Activated naive CD8-positive, alpha-beta T cell treated with anti-CD3 and anti-CD28 coated beads for 36 hours (primary cell): ENCODE measurements around the gene ACER3. TPM values are rescaled to one million over a fixed set of nuclear protein-coding genes. Genes with fewer than 3 reads are reported as not detected.
"Not testable (repeated sequence)": the region's sequence is repeated elsewhere in the genome, so short reads cannot be mapped to it uniquely, and the experiment has no call there.

ENCODE experiments used
- DNase-seq: peaks from one replicate; pipeline ENCODE4 v3.0.0; 2021
- H3K27ac Mint-ChIP-seq: one replicate; pipeline ENCODE4 v1.8.0; 2022; ENCODE audit warnings: mild to moderate bottlenecking, moderate library complexity, mixed read lengths
- H3K27me3 Mint-ChIP-seq: one replicate; pipeline ENCODE4 v1.8.0; 2022; ENCODE audit warnings: mild to moderate bottlenecking, mixed read lengths
- H3K36me3 Mint-ChIP-seq: one replicate; pipeline ENCODE4 v1.8.0; 2021; ENCODE audit warnings: mild to moderate bottlenecking, mixed read lengths
- H3K4me1 Mint-ChIP-seq: one replicate; pipeline ENCODE4 v1.8.0; 2021; ENCODE audit warnings: mixed read lengths
- H3K4me3 Mint-ChIP-seq: one replicate; pipeline ENCODE4 v1.8.0; 2022; ENCODE audit warnings: mild to moderate bottlenecking, moderate library complexity, mixed read lengths
- H3K9me3 Mint-ChIP-seq: one replicate; pipeline ENCODE4 v1.8.0; 2022; ENCODE audit warnings: mixed read lengths
- total RNA-seq, 2 experiments: library from RNA; stranded (reverse); gene quantifications; one replicate each; pipeline ENCODE4 v1.2.3, GENCODE V29; 2021

The ACER3 gene
- total RNA-seq = 10 to 100 TPM; 10.7 to 11.6 TPM

GRCh38 chr11:76860539-76861475 lies at the start of gene ACER3:
ACER3 (plus strand) TSS chr11:76860918; CDS start chr11:76860977, 59 bp downstream.
- Mint-ChIP-seq H3K27me3 (no peaks in the 10 kb centered on the region), H3K4me1 (peaks cover 20% of the 10 kb centered on the region), H3K27ac (peak within 1 kb of the TSS; percentile 77), H3K4me3 (peak within 1 kb of the TSS; percentile 91), H3K9me3 (no peaks in the 10 kb centered on the region), H3K36me3 (peaks cover 4% of the 10 kb centered on the region)
- peak; percentile 96 for DNase-seq

- no peak overlapping the region for H3K4me3 Mint-ChIP-seq
- peaks cover 2% of the 10 kb centered on the region for H3K36me3 Mint-ChIP-seq
- H3K9me3 Mint-ChIP-seq = peaks cover 10% of the 10 kb centered on the region
- peaks cover 9% of the 10 kb centered on the region for H3K4me1 Mint-ChIP-seq
- H3K27ac Mint-ChIP-seq = no peak overlapping the region
- peaks cover 10% of the 10 kb centered on the region for H3K27me3 Mint-ChIP-seq
- no peak for DNase-seq
Measured at GRCh38 chr11:76811259-76811658, 49.5 kb upstream of the ACER3 start.

DNA sequence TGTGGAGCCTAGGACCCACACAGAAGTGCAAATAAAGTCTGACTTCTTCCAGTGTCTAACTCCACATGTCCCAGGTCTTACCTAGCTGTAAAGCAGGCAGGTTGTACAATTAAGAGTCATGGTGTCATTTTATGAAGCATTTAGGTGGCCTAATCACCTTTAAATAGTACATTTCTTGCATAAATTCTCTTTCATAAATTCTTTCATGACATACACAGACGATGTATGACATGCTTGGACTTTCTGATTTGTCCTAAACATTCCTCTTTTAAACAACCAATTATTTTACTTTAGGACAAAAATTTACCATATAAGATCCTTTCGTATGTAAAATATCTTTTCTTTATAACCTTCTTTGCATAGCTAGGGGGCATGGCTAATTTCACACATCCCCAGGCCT lies 46.3 kb upstream of the ACER3 start:
- Mint-ChIP-seq H3K27me3 (peaks cover under 1% of the 10 kb centered on the region), H3K4me1 (peaks cover 4% of the 10 kb centered on the region), H3K36me3 (peaks cover 2% of the 10 kb centered on the region), H3K4me3 (no peak overlapping the region), H3K9me3 (peaks cover 18% of the 10 kb centered on the region), H3K27ac (no peak overlapping the region)
- no peak for DNase-seq

GRCh38 chr11:76815678-76816077 lies 45.0 kb upstream of the ACER3 start:
- H3K4me1 Mint-ChIP-seq, H3K4me3 Mint-ChIP-seq, H3K36me3 Mint-ChIP-seq, DNase-seq, H3K27ac Mint-ChIP-seq, H3K27me3 Mint-ChIP-seq: not testable (repeated sequence)
- peaks cover 18% of the 10 kb centered on the region for H3K9me3 Mint-ChIP-seq

- no peak for DNase-seq
- Mint-ChIP-seq H3K4me3 (no peak overlapping the region), H3K9me3 (peaks cover 16% of the 10 kb centered on the region), H3K27me3 (peaks cover 11% of the 10 kb centered on the region), H3K27ac (no peak overlapping the region), H3K36me3 (peaks cover 2% of the 10 kb centered on the region), H3K4me1 (peaks cover 7% of the 10 kb centered on the region)
Measured at GRCh38 chr11:76820184-76820566, 40.5 kb upstream of the ACER3 start.

- peaks cover 12% of the 10 kb centered on the region for H3K4me1 Mint-ChIP-seq
- not testable (repeated sequence) for DNase-seq, H3K36me3 Mint-ChIP-seq, H3K4me3 Mint-ChIP-seq, H3K27ac Mint-ChIP-seq, H3K9me3 Mint-ChIP-seq
- peaks cover 11% of the 10 kb centered on the region for H3K27me3 Mint-ChIP-seq
Measured at GRCh38 chr11:76821396-76821795, 39.3 kb upstream of the ACER3 start.

DNA sequence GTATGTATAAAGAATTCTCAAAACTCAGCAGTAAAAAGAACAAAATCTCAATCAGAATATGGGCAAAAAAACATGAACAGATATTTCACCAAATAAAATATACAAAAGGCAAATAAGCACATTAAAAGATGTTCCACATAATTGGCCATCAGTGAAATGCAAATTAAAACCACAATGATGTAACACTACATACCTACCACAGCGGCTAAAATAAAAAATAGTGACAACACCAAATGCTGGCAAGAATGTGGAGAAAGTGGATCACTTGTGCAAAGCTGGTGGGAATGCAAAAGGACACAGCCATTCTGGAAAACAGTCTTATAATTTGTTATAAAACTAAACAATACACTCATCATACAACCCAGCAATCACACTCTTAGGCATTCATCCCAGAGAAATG lies 38.3 kb upstream of the ACER3 start:
- peaks cover 11% of the 10 kb centered on the region for H3K27me3 Mint-ChIP-seq

DNA sequence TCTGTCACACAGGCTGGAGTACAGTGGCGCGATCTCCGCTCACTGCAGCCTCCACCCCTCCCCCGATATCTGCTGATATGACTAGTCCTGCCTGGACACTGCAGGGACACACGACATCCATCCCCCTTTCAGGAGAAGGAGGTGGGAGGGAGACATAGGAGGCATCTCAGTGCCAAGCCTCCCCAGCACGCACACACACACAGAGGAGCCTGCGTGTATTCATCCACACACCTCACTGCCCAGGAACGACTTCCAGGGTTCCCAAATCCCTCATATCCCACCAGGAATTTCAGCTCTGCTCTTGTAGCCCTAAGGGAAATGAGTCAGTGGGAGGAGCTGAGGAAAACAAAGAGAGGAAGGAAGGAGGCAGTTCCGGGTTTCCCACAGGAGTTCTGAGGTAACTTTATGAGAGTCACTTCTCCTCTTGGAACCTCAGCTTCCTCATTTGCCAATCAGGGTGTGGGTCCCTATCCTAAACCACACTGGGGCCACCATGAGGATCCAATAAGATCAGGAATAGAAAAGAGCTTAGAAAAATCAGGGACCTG lies 37.2 kb upstream of the ACER3 start:
- Mint-ChIP-seq H3K4me1 (peaks cover 12% of the 10 kb centered on the region), H3K27me3 (peaks cover 11% of the 10 kb centered on the region), H3K4me3 (no peak overlapping the region), H3K36me3 (no peaks in the 10 kb centered on the region), H3K9me3 (peaks cover 2% of the 10 kb centered on the region), H3K27ac (no peak overlapping the region)
- no peak for DNase-seq

More for the DNA sequence above, 38.3 kb upstream of the ACER3 start:
- Mint-ChIP-seq H3K27ac (no peak overlapping the region), H3K4me3 (no peak overlapping the region), H3K9me3 (peaks cover 3% of the 10 kb centered on the region), H3K4me1 (peaks cover 12% of the 10 kb centered on the region), H3K36me3 (no peaks in the 10 kb centered on the region)
- DNase-seq = no peak

DNA sequence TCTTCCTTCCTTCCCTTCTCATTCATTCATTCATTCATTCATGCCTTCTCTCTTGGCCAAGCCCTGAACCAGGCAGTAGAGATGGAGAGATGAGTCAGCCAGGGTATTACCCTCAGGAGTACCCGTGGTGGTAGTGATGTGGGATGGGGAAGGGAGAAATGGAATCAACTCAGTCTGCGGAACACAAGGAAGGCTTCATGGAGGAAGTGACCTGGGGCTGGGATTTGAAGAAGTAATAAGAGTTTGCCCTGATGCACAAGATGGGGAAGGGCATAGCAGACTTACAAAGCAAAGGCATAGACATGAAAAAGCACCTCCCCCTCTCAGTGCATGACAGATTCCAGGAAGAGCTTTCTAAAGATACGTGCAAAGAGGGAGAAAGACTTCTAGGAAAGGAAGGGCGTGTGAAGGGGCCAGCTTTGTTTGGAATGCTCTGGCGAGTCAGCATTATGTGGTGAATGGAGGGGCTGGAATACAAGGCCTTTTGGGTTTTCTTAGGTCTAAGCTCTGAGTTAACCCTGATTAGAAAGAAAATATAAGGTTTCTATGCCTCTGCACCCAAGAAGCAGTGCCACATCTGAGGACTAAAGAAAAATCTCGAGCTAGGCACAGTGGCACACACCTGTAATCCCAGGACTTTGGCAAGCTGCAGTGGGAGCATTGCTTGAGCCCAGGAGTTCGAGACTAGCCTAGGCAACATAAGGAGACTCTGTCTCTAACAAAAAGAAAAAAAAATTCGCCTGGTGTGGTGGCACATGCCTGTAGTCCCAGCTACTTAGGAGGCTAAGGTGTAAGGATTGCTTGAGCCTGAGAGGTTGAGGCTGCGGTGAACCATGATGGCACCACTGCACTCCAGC lies 36.4 kb upstream of the ACER3 start:
- DNase-seq = no peak
- H3K27me3 Mint-ChIP-seq = peaks cover 11% of the 10 kb centered on the region
- peaks cover 12% of the 10 kb centered on the region for H3K4me1 Mint-ChIP-seq
- H3K4me3 Mint-ChIP-seq = no peak overlapping the region
- no peaks in the 10 kb centered on the region for H3K36me3 Mint-ChIP-seq
- H3K9me3 Mint-ChIP-seq = peaks cover 2% of the 10 kb centered on the region
- H3K27ac Mint-ChIP-seq = no peak overlapping the region

- no peaks in the 10 kb centered on the region for H3K36me3 Mint-ChIP-seq
- peaks cover 7% of the 10 kb centered on the region for H3K27me3 Mint-ChIP-seq
- peaks cover 2% of the 10 kb centered on the region for H3K9me3 Mint-ChIP-seq
- no peak for DNase-seq
- no peak overlapping the region for H3K4me3 Mint-ChIP-seq
- peaks cover 12% of the 10 kb centered on the region for H3K4me1 Mint-ChIP-seq
- no peak overlapping the region for H3K27ac Mint-ChIP-seq
Measured at GRCh38 chr11:76824980-76825725, 35.6 kb upstream of the ACER3 start.

DNA sequence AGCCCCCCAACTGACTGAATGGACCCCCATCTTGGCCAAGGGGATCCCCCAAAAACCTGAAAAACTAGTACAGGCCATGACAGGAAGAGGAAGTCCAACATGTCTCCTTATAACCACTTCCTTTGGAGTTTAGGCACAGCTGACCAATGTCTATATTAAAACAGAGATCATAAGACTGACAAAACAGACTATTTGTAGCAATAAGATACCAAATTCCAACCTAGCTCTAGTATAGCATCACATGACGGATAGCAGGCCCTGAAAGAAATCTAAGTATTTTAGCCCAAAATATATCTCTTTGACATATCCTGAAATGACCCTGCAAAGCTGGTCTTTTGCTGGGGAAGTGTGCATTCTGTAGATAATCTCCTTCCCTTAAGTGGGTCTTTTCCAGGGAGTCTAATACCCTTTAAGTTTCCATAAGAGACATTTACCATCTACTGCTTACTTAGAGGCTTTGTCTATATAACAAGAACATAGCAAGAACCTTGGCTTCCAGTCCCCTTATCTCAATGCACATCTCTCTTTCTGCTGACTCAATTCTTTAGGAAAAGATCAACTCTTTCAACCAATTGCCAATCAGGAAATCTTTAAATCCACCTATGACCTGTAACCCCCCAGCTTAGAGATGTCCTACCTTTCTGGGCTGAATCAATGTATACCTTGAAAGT lies 34.9 kb upstream of the ACER3 start:
- DNase-seq = no peak
- no peaks in the 10 kb centered on the region for H3K36me3 Mint-ChIP-seq
- no peak overlapping the region for H3K4me3 Mint-ChIP-seq
- H3K9me3 Mint-ChIP-seq = peaks cover 2% of the 10 kb centered on the region
- peaks cover 12% of the 10 kb centered on the region for H3K4me1 Mint-ChIP-seq
- H3K27me3 Mint-ChIP-seq = peaks cover 7% of the 10 kb centered on the region
- no peak overlapping the region for H3K27ac Mint-ChIP-seq

- H3K27me3 Mint-ChIP-seq = peaks cover 11% of the 10 kb centered on the region
- not testable (repeated sequence) for H3K27ac Mint-ChIP-seq, DNase-seq, H3K4me3 Mint-ChIP-seq, H3K9me3 Mint-ChIP-seq, H3K36me3 Mint-ChIP-seq
- peaks cover 12% of the 10 kb centered on the region for H3K4me1 Mint-ChIP-seq
Measured at GRCh38 chr11:76826508-76826907, 34.2 kb upstream of the ACER3 start.

GRCh38 chr11:76827005-76827404 lies 33.7 kb upstream of the ACER3 start:
- H3K27ac Mint-ChIP-seq, H3K36me3 Mint-ChIP-seq, H3K4me3 Mint-ChIP-seq, H3K27me3 Mint-ChIP-seq, H3K9me3 Mint-ChIP-seq, DNase-seq: not testable (repeated sequence)
- peaks cover 12% of the 10 kb centered on the region for H3K4me1 Mint-ChIP-seq
